SKM-1 (cell line): ENCODE results near the gene SLC6A3.

Source experiments
- DNase-seq: peaks from one replicate; lab custom pipeline; 2025; ENCODE audit not compliant: unreplicated experiment; lab: John Stamatoyannopoulos, UW

The SLC6A3 gene

DNA sequence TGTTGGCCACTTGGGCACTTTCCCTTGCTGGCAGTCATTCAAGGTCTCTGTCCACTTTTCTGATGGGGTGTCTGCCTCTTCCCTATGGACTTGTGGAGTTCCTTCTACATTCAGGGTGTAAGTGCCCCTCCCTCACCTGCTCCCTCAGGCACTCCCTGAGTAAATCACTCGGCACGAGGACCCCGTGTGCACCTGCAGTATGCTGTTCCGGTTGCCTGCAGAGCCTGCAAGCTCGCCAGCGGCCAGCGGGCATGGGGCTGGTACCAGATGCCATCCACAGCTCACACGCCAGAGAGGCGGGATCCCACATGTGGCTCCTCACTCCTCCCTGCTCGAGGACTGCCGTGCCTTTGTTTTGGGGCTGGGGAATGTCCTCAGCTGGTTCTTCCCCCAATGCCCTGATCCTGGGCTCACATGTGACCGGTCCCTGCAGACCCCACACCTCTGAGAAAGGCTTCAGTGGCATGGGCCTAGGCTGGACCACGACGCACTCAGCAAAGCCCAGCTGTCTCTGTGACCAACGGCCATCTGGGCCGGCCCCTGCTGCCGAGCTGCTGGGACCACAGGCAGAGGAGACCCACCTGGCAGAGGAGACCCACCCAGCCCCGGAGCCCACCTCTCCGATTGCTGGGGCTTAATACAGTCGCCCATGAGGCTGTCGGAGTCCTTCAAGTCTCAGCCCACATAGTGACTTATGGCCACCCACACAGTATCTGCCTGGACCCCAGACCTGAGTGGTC, 54.2 kb downstream of the SLC6A3 start:
- no peak for DNase-seq

DNA sequence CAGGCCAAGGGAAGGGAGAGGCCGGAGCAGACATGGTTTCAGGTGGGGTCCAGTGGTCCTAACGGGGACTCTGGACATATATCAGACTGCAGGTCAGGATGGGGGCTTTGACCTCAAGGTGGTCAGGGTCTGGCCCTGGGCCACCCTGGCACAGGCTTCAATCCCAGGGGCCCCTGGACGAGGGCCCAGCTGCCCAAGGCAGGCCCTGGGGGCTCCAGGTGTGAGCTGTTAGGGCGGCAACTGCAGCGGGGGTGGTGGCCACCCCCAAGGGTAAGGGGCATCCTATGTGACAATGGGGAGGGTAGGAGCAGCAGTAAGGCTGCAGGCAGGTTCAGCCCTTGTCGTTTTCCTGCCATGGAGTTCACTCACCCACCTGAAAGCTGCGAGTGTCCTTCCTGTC, 54.9 kb downstream of the SLC6A3 start:
- no peak for DNase-seq

DNA sequence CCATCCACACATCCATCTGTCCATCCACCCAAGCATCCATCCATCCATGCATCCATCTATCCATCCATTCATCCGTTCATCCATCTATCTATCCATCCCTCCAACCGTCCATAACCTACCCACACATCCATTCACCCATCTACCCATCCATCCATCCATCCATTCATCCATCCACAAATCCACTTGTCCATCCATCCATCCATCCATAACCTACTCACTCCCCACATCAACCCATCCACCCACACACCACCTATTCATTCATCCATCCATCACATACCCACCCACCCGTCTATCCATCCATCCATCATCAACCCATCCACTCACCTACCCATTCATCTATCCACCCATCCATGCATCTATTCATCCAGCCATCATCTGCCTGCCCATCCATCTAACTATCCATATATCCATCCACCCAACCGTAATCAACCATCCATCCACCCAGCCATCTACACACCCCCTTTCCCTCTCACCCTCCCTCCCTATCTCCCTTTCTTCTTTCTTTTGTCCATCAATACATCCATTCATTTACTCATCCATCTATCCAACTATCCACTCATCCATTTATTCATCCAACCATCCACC, 56.8 kb downstream of the SLC6A3 start:
- DNase-seq: no peak

DNA sequence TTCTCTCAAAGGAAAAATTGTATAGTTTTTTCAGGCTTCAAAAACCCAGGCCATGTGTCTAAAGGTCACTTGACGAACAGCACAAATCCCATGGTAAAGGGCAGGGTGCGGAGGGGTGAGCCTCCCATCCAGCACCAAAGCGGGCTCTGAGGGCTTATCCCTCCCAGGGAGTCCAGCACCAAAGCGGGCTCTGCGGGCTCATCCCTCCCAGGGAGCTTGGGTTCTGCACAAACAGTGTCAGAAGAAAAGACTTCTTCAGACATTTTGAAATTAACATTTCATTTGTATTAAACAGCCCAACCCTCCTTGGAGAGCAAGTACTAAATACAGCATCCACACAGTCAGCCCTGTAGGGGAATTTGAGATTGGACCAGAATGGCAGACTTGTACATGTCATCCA, 57.4 kb downstream of the SLC6A3 start:
- no peak for DNase-seq

DNA sequence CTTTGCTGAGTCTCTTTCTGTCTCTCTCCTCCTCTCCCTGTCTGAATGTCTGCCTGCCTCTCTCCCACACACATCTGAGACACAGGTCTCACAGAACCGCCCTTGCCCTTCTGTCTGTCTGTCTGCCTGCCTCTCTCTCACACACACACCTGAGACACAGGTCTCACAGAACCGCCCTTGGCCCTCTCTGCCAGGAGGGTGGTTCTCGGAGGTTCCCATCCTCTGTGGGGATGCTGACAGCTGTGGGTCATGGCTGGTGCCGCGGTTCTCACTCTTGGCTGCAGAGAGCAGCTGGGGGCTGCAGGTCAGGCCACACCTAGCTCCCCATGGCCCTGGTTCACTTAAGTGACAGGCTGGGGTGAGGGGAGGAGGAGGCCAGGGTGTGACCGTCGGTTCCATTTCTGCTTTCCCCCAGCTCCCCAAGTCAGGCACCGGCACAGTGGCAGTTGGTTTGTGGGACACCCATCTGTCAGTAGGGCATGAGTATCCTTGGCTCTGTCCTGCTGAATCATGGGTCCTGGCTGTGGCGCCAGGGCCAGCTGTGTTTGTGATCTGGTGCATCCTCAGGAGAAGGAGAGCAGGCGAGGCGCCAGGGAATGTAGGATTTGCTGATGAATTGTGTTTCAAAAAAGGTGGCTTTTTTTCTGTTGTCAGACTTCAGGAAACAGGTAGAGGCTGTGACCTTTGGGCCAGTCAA, 58.0 kb downstream of the SLC6A3 start:
- DNase-seq: no peak

DNA sequence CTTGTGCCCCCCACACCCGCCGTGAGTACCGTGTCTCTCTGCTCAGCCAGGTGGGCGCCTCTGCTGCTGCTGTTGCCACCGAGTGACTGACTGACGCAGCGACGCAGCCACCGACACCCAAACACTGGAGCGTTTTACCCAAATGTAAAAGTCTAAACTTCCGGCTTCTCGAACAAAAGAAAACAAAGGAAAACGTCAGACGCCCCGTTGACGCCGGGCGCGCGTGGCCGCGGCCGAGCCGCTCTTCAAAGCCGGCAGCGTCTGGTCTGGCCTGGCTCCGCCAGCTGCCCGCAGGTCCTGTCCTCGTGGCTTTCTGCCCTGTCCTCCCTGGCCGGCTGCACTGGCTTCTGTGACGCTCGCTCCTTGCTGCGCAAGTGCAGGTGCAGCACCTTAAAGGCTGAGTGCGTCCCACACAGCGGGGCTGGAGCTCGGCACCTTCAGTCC, 58.9 kb downstream of the SLC6A3 start:
- DNase-seq: no peak

DNA sequence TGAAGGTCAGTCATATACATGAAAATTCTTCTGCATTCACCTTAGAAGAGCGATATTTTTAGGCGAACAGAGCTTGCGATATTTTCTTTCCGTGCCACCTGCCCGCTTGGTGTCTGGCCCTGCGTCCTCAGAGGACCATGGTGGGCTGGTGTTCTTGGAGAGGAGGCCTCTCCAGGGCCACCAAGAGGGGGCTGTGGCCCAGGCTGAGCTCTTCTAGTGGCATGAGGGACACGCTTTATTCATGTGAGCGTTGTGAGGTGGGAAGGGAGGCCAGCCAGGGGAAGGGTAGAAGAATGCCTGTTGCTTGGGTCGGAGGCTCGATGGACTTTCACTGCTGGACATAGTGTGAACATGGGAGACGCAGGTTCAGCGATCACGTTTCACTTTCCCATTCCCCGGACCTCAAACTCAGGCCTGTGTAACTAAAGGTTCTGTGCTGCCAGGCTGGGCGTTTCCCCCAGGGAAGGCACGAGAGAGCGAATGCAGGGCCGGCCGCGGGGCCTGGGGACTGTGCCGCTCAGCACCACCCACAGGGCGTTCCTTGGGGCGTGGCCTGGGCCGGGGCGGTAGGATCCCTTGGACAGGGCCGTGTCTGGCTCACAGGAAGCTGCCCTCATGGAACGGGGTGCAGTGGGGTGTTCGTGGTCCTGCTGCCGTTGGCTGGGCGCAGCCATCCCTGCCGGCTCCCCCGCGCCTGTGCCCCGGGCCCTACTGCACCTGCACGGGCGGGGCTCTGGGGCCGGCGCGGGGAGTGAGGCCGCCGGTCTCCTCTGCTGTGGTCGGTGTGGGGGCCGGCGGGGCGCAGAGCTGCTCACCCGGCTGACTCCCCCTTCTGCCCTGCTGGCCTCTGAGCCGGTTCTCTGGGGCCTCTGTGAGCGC, 59.6 kb downstream of the SLC6A3 start:
- DNase-seq: no peak

DNA sequence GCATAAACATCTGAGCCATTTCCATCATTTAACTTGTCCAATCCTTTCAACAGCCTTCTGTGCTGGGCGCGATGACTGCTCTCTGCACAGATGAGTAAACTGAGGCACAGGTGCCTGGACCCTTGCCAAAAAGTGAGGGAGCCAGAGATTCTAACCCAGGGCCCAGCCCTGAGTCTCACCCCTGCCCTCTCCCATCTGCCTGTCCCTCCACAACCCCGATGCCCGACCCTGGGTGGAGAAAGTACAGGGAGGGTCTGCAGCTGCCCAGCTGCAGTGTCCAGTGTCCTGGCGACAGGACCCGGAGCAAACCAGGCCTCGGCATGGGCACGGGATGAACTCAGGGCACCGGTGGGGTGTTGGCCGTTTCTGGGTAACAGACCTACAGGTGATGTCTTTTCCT, 60.7 kb downstream of the SLC6A3 start:
- no peak for DNase-seq

DNA sequence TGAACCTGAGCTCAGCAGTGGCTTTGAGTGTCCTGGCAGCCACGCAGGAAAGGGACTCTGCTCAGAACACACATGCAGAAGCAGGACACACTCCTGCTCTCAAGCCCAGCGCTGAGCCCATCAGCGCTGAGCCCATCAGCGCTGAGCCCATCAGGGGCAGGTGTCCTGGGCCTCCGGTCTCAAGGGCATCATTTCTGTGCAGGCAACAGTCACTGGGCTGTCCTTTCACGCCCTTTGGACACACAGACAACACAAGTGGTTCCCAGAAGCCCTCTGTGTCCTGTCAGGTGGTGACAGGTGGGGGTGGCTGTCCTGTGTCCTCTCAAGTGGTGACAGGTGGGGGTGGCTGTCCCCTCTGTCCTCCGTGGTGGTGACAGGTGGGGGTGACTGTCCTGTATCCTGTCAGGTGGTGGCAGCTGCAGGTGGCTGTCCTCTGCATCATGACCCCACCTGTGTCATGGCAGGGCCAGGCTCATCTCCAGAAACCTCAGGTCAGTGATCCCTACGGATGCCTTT, 61.3 kb downstream of the SLC6A3 start:
- DNase-seq: no peak

DNA sequence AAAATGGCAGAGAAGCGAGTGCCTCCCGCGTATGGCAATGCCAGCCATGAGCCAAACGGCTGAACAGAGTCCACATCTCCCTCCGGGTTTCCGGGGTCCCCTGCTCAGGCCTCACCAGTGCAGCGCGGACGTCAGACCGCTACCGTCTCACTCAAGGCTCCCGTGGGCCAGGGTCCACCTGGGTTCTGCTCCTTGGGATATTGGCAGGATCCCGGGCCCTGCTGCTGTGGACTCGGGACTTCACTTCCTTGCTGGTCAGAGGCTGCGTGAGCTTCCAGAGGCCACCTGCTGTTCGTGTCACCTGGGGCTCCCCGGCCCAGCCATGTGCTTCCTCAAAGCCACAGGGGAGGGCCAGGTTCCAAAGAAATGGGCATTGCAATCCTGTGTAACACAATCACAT, 61.9 kb downstream of the SLC6A3 start:
- no peak for DNase-seq

DNA sequence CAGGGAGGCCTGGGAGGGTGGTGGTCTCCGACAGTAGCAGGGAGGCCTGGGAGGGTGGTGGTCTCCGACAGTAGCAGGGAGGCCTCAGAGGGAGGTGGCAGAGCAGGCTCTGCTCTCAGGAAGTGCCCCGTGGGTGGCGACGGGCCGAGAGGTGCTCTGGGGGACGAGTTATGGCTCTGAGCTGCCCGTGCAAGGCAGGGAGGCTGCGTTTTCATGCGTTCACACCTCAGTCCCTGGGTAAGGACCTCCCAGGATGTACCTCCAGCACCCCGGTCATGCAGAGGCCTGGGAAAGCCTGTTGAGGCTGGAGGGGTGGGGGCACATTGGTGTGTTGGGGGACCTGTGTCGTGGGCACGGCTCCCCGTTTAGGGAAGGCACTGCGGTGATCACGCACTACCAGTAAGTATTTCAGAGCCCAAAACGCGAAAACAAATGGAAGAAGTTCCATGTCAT, 63.0 kb downstream of the SLC6A3 start:
- DNase-seq: no peak

DNA sequence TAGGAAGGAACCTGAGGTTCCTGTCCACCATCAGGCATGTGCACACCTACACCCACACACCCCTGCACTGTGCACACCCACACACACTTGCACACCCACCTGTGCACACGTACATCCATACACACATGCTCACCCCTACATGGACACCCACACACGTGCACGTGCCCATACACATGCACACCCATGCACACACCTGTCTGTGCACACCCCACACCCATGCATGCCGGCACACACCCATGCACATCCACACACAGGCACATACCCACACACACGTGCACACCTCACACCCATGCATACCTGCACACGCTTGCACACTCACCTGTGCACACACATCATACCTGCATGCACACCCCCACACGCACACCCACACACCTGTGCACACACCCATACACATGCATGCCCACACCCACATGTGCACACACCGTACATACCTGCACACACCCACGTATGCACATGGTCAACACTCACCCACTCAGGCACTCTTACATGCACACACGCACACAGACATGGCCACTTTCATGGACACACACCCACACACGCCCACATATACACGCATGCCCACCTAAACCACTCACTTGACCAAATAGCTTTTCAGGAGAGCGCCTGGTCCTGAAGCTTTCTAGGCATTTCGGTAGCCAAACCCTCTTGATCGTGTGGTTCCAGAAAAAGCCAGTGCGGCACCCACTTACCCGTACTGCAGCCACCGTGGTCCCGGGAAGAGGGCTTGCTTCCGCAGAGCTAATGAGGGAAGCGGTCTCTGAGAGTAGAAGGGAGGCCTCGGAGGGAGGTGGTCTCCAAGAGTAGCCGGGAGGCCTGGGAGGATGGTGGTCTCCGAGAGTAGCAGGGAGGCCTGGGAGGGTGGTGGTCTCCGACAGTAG, 63.6 kb downstream of the SLC6A3 start:
- no peak for DNase-seq

DNA sequence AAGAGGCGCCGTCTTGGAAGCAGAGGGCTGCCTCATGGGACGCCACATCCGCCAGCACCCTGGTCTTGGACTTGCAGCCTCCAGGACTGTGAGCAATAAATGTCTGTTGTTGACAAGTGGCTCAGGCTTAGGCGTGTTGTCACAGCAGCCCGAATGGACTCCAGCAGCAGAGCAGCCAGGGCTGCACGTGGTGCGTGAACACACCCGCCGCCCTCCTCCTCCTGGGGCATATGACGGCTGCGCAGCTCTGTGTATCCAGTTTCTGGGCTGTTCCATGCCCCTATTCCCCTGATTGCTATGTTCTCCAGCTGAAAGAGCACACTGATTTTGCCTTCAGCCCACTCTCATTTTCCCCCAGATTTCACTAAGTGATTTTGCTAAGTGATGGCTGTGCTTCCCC, 64.3 kb downstream of the SLC6A3 start:
- DNase-seq: no peak

DNA sequence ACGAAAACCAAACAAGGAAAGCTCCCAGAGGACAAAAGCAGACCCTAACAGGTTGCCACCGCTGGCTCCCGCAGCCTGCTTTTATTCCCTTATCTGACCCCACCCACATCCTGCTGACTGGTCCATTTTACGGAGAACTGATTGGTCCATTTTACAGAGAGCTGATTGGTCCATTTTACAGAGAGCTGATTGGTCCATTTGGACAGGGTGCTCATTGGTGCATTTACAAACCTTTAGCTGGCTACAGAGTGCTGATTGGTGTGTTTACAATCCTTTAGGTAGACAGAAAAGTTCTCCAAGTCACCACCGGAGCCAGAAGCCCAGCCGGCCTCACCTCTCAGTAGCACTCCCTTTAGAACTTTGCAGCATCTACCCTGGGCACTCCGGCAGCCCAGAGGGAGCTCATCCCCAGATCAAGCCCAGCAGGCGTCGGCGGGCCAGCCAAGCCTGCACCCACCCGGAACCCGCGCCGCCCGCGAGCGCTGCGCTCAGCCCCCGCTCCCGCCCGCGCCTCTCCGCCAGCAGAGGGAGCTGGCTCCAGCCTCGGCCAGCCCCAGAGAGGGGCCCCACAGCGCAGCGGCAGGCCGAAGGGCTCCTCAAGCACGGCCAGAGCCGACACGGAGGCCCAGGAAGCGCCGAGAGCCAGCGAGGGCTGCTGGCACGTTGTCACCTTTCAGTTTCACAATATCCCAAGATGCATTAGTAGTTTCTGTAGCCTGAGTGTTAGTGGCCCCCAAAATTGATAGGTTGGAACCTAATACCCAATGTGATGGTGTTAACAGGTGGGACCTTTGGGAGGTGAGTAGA, 65.0 kb downstream of the SLC6A3 start:
- no peak for DNase-seq

DNA sequence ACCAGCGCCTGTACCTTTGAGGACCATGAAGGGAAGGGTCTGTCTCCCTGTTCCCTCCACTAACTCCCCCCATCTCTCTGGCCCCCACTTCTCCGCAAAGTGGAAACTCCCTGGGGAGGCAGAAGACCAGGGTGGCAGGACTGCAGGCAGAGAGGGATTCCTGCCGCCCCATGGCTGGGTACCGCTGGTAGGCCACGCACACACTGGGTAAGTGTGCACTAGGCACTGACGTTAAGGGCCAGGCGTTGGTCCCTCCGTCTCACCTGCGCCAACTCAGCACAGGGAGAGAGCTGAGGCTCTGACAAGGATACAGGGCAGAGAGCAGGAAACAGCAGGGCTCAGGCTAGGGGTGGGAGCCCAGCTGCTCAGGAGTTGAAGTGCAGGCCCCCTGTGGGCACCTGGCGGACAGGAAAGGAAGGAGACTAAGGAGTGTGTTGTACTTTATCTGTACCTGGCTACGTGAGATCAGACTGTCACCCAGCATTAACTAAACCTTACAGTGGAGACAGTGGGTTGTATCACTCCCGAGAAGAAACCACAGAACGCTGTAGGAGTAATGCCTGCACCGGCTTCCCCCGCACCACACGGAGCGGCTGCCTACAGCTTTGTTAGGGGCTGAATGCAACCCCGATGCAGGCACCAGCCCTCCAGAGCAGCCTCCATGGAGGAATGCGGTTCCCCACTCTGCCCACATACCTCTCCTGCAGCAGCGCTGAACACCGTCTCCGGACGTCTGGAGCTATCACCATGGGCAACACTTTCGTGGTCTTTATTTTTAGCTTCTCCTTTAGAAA, 66.2 kb downstream of the SLC6A3 start:
- no peak for DNase-seq

DNA sequence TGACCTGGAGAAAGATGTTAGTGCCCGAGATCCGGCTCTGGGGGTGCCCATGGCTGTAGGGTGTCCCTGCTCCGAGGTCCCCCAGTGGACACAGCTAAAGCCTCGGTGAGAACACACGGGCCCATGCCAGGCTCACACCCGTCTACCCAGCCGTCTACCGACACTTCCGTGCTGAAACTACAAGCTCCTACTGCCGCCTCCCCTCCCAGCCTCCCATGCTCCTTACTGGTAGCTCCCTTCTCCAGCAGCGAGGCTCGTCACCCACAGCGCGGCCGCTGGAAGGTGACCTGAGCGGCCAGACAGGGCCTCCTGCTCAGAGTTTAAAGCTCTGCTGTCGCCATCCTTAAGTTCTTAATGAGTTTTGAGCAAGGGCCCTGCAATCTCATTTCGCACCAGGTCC, 67.1 kb downstream of the SLC6A3 start:
- no peak for DNase-seq

DNA sequence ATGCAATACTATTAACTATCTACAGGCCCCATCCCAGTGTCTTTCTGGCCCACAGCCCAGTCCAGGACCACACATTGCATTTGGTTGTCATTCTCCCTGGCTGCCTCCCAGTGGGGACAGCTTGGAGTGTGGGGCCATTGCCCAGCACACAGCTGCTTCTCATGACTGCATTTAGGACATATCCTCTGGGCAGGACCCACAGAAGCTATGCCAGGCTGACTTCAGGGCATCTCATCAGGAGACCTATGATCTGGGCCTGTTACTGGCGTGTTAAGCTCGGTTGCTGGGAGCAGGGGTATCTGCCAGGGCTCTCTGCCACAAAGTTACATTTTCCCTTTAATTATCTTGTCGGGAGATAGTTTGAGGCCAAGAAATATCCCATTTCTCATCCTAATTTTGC, 68.3 kb downstream of the SLC6A3 start:
- DNase-seq: no peak
